Retinal pigment epithelial cell (primary cell): ENCODE data around the gene TMEM269.
A peak's percentile ranks its signal among the peaks of the same experiment; 100 is the strongest.

Source experiments
- DNase-seq: peaks from one replicate; pipeline ENCODE4 v3.0.0-alpha.2; 2010; ENCODE audit warnings: low read depth
- H3K4me3 ChIP-seq: 2 replicates; pipeline ENCODE4 v1.5.1; 2011; ENCODE audit warnings: mild to moderate bottlenecking, low read length, control low read depth, moderate library complexity
- CTCF ChIP-seq: conservative IDR thresholded peaks from 2 replicates; pipeline ENCODE4 v1.5.1; 2011; ENCODE audit warnings: low read depth, low read length, control low read depth, inconsistent platforms

The TMEM269 gene

GRCh38 chr1:42757892-42758275, 26.9 kb upstream of the TMEM269 start:
- no peak for TF ChIP-seq CTCF

GRCh38 chr1:42758641-42759040, 26.1 kb upstream of the TMEM269 start:
- no peak overlapping the region for H3K4me3 ChIP-seq
- TF ChIP-seq CTCF, result no peak
- no peak for DNase-seq

More at GRCh38 chr1:42757892-42758275, 26.9 kb upstream of the TMEM269 start:
- H3K4me3 ChIP-seq, result no peak overlapping the region
- DNase-seq, result no peak

GRCh38 chr1:42759114-42759513, 25.7 kb upstream of the TMEM269 start:
- H3K4me3 ChIP-seq, result no peak overlapping the region
- TF ChIP-seq CTCF, result peak; percentile 17
- no peak for DNase-seq

GRCh38 chr1:42761567-42761966, 23.2 kb upstream of the TMEM269 start:
- H3K4me3 ChIP-seq, result no peak overlapping the region
- no peak for DNase-seq
- TF ChIP-seq CTCF, result no peak

GRCh38 chr1:42762269-42762668, 22.5 kb upstream of the TMEM269 start:
- H3K4me3 ChIP-seq, result no peak overlapping the region
- DNase-seq, result no peak
- TF ChIP-seq CTCF, result no peak

- no peak for DNase-seq
- H3K4me3 ChIP-seq, result peak overlapping the region; percentile 88
- no peak for TF ChIP-seq CTCF
Measured at GRCh38 chr1:42765269-42765668, 19.5 kb upstream of the TMEM269 start.

GRCh38 chr1:42765832-42766740, 18.7 kb upstream of the TMEM269 start:
- TF ChIP-seq CTCF, result peak; percentile 70
- peak overlapping the region; percentile 88 for H3K4me3 ChIP-seq
- DNase-seq, result no peak
